HEK293 (cell line): Measurements from ENCODE around the gene LILRA6.
"Not testable (repeated sequence)": the region's sequence is repeated elsewhere in the genome, so short reads cannot be mapped to it uniquely, and the experiment has no call there.

Experiments
- CTCF ChIA-PET: fragments of 350-600 bp; formaldehyde crosslinking; extraction: SDS; loops from one replicate; lab custom pipeline; 2021; ENCODE audit warnings: antibody characterized with exemption; lab: Yijun Ruan, JAX
- POLR2A ChIA-PET: fragments of 300-600 bp; formaldehyde crosslinking; extraction: SDS; loops from one replicate; lab custom pipeline; 2020; ENCODE audit warnings: antibody characterized with exemption, inconsistent platforms; lab: Yijun Ruan, JAX
- H3K27ac ChIP-seq: fragments of 200-500 bp; sonication (Bioruptor generic); 2 replicates; pipeline ENCODE4 v1.5.1; 2014; ENCODE audit warnings: low read depth, low read length, control low read depth, inconsistent platforms; ENCODE audit errors: extremely low read depth
- H3K36me3 ChIP-seq, 2 experiments: fragments of 200-500 bp in 1 of 2; sonication (Bioruptor generic) in 1 of 2; 1 replicate in 1 of 2; 2 replicates in 1 of 2; pipeline ENCODE4 v1.5.1; 2014 to 2017; ENCODE audit warnings: inconsistent platforms in 2 of 2, low read length in 2 of 2; ENCODE audit not compliant: control insufficient read depth in 2 of 2, insufficient read depth in 1 of 2
- H3K4me1 ChIP-seq: fragments of 200-500 bp; sonication (Bioruptor generic); 2 replicates; pipeline ENCODE4 v1.5.1; 2014; ENCODE audit warnings: mild to moderate bottlenecking, low read length, inconsistent platforms; ENCODE audit not compliant: control insufficient read depth, insufficient read depth
- H3K4me3 ChIP-seq: 2 replicates; pipeline ENCODE4 v1.5.1; 2011; ENCODE audit warnings: low read depth, mild to moderate bottlenecking, control low read depth, low read length, moderate library complexity
- H3K9me3 ChIP-seq: fragments of 200-500 bp; sonication (Bioruptor generic); 2 replicates; pipeline ENCODE4 v1.5.1; 2014; ENCODE audit warnings: low read depth, low read length, inconsistent platforms; ENCODE audit not compliant: control insufficient read depth, insufficient read depth
- GLIS1 ChIP-seq: fragments of 450-650 bp; formaldehyde crosslinking; IDR thresholded peaks from 2 replicates; pipeline ENCODE4 v1.5.1; 2016; ENCODE audit warnings: missing biosample characterization, missing genetic modification characterization
- PATZ1 ChIP-seq: fragments of 450-650 bp; formaldehyde crosslinking; IDR thresholded peaks from 2 replicates; pipeline ENCODE4 v1.5.1; 2016; ENCODE audit warnings: missing biosample characterization, missing genetic modification characterization
- ZNF132 ChIP-seq: fragments of 450-650 bp; formaldehyde crosslinking; IDR thresholded peaks from 2 replicates; pipeline ENCODE4 v1.5.1; 2017; ENCODE audit warnings: missing biosample characterization, missing genetic modification characterization, borderline replicate concordance
- ZNF354C ChIP-seq: fragments of 450-650 bp; formaldehyde crosslinking; IDR thresholded peaks from 2 replicates; pipeline ENCODE4 v1.5.1; 2016; ENCODE audit warnings: missing biosample characterization, missing genetic modification characterization, low read depth, borderline replicate concordance
- ZNF596 ChIP-seq: fragments of 450-650 bp; IDR thresholded peaks from 2 replicates; pipeline ENCODE4 v1.5.0; 2018; ENCODE audit warnings: missing biosample characterization, mild to moderate bottlenecking, missing genetic modification characterization, moderate library complexity
- ZNF629 ChIP-seq: fragments of 450-650 bp; formaldehyde crosslinking; IDR thresholded peaks from 2 replicates; pipeline ENCODE4 v1.5.1; 2017; ENCODE audit warnings: missing biosample characterization, missing genetic modification characterization
- ZNF747 ChIP-seq: fragments of 450-650 bp; formaldehyde crosslinking; IDR thresholded peaks from 2 replicates; pipeline ENCODE4 v1.5.1; 2016; ENCODE audit warnings: missing biosample characterization, missing genetic modification characterization
- ZSCAN4 ChIP-seq: fragments of 450-650 bp; formaldehyde crosslinking; IDR thresholded peaks from 2 replicates; pipeline ENCODE4 v1.5.1; 2017; ENCODE audit warnings: missing biosample characterization, missing genetic modification characterization
- TF ChIP-seq, protein P1 (sequence below): fragments of 450-650 bp; formaldehyde crosslinking; IDR thresholded peaks from 2 replicates; pipeline ENCODE4 v1.5.1; 2016; ENCODE audit warnings: missing biosample characterization, missing genetic modification characterization
- TF ChIP-seq, protein P2 (sequence below): fragments of 450-650 bp; formaldehyde crosslinking; IDR thresholded peaks from 2 replicates; pipeline ENCODE4 v1.5.1; 2016; ENCODE audit warnings: missing biosample characterization, missing genetic modification characterization

LILRA6 gene

GRCh38 chr19:54245936-54246335 is 3.3 kb upstream of the LILRA6 start (continued):
- no peak for TF ChIP-seq ZNF747
- TF ChIP-seq, all 188 proteins: peak for 0

- H3K4me3 ChIP-seq, POLR2A ChIA-PET, H3K9me3 ChIP-seq, H3K4me1 ChIP-seq, H3K27ac ChIP-seq, H3K36me3 ChIP-seq: not testable (repeated sequence)
- CTCF ChIA-PET, result interaction anchor here (0.6 kb wide), 1 partner anchor 81 kb away, joined by 4 read pairs; no protein-coding TSS in a partner anchor
Observed at GRCh38 chr19:54243809-54244208, 1.2 kb upstream of the LILRA6 start.

GRCh38 chr19:54242234-54242633 is 356 bp downstream of the LILRA6 start:
- H3K27ac ChIP-seq, H3K36me3 ChIP-seq, POLR2A ChIA-PET, H3K4me1 ChIP-seq, H3K4me3 ChIP-seq, H3K9me3 ChIP-seq: not testable (repeated sequence)
- CTCF ChIA-PET, result interaction anchor here (1.2 kb wide), 1 partner anchor 24 kb away, joined by 3 read pairs; no protein-coding TSS in a partner anchor

DNA sequence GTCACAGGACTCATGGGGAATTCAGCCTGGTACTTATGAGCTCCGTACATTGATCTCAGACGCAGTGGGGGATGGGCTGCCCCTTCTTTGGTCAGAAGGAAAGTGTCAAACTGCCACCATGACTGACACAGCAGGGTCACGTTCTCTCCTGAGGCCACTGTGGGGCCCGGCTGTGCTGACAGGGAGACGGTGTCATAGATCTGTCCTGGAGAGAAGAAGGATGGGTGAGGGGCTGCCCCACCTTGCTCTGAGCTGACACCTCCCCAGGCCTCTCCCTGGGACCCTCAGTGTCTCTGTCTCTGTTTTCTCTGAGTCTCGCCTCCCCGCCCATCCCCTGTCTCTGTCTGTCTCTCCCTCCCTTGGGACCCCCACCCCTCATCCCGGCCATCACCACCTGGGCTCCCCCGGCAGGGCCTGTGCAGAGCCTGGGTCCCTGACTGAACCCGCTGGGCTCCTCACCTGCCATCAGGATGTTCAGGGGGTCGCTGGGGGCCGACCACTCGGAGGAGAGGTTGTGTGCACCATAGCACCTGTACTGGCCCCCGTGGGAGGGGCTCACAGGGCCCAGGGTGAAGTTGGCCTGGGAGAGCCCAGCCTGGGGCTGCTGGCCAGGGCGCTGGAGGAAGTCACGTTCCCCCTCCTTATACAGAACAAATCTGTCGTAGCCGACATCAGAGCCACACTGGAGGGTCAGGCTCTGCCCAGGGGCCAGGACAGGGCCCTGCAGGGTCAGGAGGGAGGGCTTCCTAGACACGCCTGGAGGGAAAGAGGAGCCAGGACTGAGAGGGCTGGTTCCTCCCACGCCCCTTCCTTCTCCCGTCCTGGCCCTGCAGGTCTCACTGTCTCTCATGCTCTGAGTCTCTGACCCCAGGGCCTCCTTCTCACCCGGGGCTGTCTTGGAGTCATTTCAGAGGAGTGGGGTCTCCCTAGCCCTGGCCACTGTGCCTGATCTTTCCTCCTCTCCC is 1.9 kb downstream of the LILRA6 start:
- 0 out of 2 replicates have a peak, but pooled peaks have one; percentile 13 for TF ChIP-seq GLIS1 (tag by site-specific recombination)
- H3K36me3 ChIP-seq, H3K9me3 ChIP-seq, H3K4me1 ChIP-seq, POLR2A ChIA-PET, H3K4me3 ChIP-seq, H3K27ac ChIP-seq: not testable (repeated sequence)
- CTCF ChIA-PET, result interaction anchor here (1.1 kb wide), 1 partner anchor 25 kb away, joined by 3 read pairs; no protein-coding TSS in a partner anchor

DNA sequence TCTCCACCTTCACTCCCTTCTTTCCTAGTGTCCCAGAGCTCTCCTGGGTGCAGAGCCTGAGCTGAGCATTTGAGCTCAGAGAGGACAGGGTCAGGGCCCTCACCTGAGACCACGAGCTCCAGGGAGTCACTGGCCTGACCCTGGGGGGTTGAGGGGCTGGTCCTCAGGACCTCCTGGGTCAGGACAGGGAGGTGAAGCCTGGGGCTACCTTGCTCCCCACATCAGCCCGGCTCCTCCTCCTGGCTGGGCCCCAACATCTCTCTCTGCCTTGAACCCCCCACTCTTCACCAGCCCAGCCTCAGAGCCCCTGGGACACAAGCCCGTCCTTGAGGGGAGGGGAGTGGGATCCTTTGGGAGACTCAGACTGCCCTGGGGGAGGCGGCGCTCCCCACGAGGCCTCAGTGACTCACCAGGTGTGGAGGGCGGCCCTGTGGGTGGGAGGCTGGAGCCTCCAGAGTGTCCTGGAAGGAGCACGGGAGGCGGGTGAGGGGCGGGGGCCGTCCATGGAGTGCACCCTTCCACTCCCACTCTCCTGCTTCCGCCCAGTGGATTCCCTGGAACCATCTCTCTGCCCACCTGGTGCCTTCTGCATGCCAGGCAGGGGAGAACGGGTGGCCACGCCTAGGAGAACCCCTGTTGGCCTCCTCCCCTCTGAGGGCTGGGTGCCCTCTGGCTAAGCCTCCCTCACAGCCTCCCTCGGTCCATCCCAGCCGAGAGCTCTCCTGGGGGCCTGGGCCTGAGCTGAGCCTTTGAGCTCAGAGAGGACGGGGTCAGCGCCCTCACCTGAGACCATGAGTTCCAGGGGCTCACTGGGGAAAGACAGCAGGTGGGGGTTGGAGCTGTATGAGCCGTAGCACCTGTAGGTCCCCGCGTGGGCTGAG is 2.9 kb downstream of the LILRA6 start:
- H3K27ac ChIP-seq, POLR2A ChIA-PET, H3K4me3 ChIP-seq, H3K36me3 ChIP-seq, H3K9me3 ChIP-seq, H3K4me1 ChIP-seq: not testable (repeated sequence)
- CTCF ChIA-PET, result interaction anchor here (1.1 kb wide), 1 partner anchor 26 kb away, joined by 3 read pairs; no protein-coding TSS in a partner anchor
- peak; percentile 76 for TF ChIP-seq GLIS1 (tag by site-specific recombination)

DNA sequence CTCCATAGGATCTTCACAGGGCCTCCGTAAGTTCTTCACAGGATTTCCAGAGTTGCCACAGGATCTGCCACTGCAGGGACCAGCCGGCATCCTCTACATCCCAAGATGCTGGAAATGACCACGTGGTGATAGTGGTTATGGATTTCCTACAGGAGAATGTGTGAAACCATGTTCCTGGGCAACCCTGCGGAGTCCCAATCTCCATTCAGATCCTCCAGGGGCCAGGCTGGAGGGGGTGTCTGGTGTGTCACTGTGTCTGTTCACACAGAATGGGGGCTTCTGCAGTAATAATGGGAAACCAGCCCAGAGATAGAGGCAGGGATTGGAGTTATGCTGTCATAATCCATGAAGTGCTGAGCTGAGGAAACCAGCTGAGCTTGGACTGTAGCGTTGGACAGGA is 8.6 kb downstream of the LILRA6 start:
- H3K27ac ChIP-seq, result no peak overlapping the region
- no peaks in the 10 kb centered on the region for H3K36me3 ChIP-seq
- H3K4me1 ChIP-seq, result peaks cover 2% of the 10 kb centered on the region; the same call in 1 of the 2 replicates
- ChIA-PET POLR2A (no interaction called here), CTCF (interaction anchor here (1.3 to 2.2 kb wide), 2 partner anchors 32 to 157 kb away, joined by 6 to 9 read pairs; no protein-coding TSS in a partner anchor)
- TF ChIP-seq, protein P1, sequence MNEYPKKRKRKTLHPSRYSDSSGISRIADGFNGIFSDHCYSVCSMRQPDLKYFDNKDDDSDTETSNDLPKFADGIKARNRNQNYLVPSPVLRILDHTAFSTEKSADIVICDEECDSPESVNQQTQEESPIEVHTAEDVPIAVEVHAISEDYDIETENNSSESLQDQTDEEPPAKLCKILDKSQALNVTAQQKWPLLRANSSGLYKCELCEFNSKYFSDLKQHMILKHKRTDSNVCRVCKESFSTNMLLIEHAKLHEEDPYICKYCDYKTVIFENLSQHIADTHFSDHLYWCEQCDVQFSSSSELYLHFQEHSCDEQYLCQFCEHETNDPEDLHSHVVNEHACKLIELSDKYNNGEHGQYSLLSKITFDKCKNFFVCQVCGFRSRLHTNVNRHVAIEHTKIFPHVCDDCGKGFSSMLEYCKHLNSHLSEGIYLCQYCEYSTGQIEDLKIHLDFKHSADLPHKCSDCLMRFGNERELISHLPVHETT (tag by site-specific recombination), result no peak
- TF ChIP-seq PATZ1 (tag by site-specific recombination), result no peak
- no peak for TF ChIP-seq ZNF354C
- TF ChIP-seq ZSCAN4 (tag by site-specific recombination), result no peak
- TF ChIP-seq ZNF596 (tag by site-specific recombination), result no peak
- no peak for TF ChIP-seq ZNF629 (tag by site-specific recombination)
- no peak for TF ChIP-seq ZNF132 (tag by site-specific recombination)
- TF ChIP-seq, protein P2, sequence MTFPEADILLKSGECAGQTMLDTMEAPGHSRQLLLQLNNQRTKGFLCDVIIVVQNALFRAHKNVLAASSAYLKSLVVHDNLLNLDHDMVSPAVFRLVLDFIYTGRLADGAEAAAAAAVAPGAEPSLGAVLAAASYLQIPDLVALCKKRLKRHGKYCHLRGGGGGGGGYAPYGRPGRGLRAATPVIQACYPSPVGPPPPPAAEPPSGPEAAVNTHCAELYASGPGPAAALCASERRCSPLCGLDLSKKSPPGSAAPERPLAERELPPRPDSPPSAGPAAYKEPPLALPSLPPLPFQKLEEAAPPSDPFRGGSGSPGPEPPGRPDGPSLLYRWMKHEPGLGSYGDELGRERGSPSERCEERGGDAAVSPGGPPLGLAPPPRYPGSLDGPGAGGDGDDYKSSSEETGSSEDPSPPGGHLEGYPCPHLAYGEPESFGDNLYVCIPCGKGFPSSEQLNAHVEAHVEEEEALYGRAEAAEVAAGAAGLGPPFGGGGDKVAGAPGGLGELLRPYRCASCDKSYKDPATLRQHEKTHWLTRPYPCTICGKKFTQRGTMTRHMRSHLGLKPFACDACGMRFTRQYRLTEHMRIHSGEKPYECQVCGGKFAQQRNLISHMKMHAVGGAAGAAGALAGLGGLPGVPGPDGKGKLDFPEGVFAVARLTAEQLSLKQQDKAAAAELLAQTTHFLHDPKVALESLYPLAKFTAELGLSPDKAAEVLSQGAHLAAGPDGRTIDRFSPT (tag by site-specific recombination), result no peak
- H3K4me3 ChIP-seq, result no peak overlapping the region
- no peaks in the 10 kb centered on the region; the same call in 1 of the 2 replicates for H3K9me3 ChIP-seq
